ENCODE results near the gene ZNF366.

DNA sequence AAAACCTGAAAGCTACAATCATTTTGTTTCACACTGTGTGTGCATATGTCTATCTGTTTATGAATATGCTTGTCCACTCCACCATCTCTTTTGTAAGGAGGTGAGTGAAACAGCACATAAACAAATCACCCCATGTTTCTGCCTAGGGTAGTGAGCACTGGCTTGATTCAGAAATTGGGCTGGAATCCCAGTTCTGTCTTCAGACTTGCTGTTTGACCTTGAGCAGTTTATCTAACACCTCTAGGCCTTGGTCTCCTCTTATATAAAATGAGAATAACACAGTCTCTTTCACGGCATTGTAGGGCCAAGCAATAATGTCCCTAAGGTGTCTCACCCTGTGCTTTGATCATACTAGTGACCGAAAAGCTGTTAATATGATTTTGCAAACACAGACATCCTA is 61.2 kb downstream of the ZNF366 start:
- TF ChIP-seq, protein P1, sequence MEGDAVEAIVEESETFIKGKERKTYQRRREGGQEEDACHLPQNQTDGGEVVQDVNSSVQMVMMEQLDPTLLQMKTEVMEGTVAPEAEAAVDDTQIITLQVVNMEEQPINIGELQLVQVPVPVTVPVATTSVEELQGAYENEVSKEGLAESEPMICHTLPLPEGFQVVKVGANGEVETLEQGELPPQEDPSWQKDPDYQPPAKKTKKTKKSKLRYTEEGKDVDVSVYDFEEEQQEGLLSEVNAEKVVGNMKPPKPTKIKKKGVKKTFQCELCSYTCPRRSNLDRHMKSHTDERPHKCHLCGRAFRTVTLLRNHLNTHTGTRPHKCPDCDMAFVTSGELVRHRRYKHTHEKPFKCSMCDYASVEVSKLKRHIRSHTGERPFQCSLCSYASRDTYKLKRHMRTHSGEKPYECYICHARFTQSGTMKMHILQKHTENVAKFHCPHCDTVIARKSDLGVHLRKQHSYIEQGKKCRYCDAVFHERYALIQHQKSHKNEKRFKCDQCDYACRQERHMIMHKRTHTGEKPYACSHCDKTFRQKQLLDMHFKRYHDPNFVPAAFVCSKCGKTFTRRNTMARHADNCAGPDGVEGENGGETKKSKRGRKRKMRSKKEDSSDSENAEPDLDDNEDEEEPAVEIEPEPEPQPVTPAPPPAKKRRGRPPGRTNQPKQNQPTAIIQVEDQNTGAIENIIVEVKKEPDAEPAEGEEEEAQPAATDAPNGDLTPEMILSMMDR (IDR thresholded peaks at IDR 0.05) = no peak
- TF ChIP-seq POLR2A (IDR thresholded peaks at IDR 0.05) = no peak

Data from testis (tissue), 2 donors.